Caki2 (cell line): ENCODE measurements around the gene COL4A2. TPM values are rescaled to one million over a fixed set of nuclear protein-coding genes. Genes with fewer than 3 reads are reported as not detected.

Experiments
- DNase-seq: peaks from one replicate; pipeline ENCODE4 v3.0.0-alpha.2; 2015; ENCODE audit warnings: low read depth
- in situ Hi-C: cut with HindIII; loops from 2 replicates; pipeline ENCODE4 v1.10.0; 2016; ENCODE audit warnings: low sequenced_read_pairs, low pct_unique_long_range_greater_than_20kb, mixed read lengths
- total RNA-seq: library from RNA; depleted of rRNA; stranded (reverse); fragments of >200 nt; shearing (Covaris generic); gene quantifications from 2 replicates; pipeline ENCODE4 v1.2.3, GENCODE V29; 2014; ENCODE audit warnings: low replicate concordance

COL4A2 gene
- total RNA-seq, 1 experiment from 2014 or later, result 412 TPM

DNA sequence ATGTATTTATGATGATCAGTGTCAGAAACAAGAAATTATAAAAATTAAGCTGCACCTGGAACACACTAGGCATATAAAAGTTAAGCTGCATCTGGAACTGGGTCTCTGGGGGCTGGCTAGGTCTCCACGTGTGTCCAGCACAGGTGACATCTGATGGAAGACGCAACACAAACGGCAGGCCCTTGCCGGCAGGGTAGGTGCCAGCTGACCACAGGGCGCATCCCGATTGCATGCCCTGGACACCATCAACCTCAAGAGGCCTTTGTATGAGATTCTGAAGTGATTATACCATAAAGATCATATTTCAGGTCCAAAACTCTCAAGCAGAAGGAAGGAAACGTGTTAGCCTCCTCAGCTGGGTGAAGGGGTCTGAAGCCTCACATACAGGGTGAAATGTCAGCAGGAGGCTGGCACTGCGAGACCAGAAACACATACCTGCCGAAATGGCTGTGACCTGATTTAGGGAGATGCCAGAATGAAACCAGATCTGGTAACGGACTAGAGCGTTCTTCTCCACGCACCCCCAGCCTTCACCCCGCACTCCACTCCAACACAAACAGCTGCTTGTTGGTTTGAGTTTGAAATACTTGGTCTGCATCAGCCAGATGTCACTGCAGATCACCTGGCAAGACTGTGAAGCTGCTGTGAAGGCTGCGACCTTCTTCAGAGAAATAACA lies 37.4 kb upstream of the COL4A2 start:
- no peak for DNase-seq
- in situ Hi-C loops, result no loop called here

DNA sequence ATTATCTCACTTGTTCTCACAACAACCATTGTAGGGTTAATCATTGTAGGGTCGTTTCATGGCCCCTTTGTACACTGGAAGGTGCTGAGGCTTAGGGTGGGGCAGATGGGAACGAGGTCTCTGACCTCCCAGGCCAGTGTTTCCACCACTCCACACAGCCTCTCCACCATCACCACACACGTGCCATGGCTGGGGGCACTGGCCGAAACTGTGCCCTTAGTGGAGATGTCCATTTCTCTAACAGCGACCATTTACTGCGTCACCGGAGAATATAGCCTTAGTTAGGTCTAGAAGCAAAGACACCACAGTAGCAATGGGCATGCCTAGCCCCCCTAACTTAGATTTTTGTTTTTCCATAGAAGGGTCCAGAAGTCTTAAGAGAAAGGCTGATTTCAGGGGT lies 36.6 kb upstream of the COL4A2 start:
- in situ Hi-C loops, result no loop called here
- DNase-seq, result no peak

DNA sequence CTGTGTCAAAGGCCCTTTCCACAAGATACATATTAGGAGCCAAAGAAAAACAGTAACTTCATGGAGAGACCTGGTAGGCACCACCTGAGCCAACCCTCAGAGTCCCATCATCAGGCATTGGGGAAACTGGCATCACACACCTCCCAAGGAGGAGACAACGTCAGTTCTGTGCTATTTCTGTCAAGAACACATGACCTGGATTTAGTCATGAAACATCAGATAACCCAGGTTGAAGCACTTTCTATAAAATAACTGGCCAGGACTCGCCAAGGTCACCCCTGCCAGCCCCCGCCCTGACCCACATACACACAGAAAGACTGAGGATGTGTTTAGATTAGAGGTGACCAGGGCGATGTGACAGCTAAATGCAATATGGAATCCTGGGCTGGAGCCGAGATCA lies 35.8 kb upstream of the COL4A2 start:
- in situ Hi-C loops, result no loop called here
- no peak for DNase-seq

DNA sequence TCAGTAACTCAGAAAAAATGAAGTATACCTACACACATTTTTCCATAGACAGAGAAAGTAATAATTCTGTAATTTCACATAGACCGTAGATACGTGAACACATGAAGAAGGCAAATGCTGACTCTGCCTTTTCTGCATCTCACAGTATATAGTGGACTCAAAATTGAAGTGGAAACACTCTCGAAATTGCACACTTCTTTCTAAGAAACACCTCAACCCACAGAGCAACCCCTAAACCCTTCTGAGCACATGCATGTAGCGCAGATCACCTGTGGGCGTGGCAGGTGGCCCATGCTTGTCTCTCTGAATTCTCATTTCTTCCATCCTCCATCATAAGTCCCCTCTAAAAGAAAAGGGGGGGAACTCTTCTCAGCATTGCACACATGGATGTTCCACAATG lies 34.9 kb upstream of the COL4A2 start:
- in situ Hi-C loops, result no loop called here
- no peak for DNase-seq

DNA sequence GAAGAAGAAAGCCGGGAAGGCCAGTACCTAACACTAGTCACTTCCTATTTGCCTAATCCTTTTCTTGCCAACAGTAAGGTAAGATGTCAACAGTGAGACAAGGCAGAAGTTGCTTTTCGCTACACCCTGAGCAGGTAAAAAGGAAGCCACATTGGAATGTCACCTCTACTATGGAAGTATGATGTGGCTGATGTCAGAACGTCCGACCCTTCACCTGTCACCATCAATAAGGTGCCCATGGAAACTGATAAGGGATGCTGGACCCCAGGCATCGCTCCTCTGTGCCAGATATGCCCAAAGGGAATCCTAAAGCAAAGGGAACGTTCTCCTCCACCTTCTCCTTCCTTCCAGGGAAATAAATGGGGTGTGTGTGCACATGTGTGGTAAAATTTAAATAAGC lies 34.4 kb upstream of the COL4A2 start:
- in situ Hi-C loops, result no loop called here
- no peak for DNase-seq

DNA sequence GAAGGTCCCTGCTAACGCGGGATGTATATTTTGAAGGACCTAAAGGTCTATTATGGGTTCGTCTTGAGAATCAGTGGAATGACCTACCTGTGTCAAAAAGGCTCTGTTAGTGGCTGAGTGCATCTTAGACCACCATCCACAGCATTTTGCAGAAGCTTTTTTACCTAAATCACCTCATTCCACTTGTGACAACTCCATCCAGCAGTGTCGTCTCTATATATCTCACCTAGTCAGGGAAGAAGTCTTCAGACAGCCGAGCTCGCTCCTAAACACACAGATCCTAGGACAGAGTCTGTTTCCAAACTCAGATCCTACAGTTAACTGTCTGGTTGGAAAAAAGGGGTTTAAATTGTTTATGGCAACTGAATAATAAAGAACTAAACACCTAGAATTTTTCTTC lies 33.8 kb upstream of the COL4A2 start:
- in situ Hi-C loops, result no loop called here
- no peak for DNase-seq

DNA sequence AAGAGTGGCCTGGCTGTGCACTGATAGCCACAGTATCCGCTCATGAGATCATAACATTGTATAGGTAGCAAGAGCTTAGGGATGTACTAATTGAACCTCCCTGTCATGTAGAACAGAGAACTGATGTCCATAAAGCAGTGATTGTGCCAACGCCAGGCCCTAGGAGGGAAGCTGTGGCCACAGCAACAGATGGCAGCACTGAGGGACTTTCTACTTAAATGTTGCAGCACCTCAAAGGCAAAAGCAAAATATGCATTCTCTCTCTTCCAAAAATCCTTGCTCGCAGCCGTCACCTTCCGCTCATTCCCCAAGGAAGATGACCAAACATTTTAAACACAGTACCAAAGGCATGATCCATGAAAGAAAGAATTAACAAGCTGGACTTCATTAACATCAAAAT lies 32.4 kb upstream of the COL4A2 start:
- in situ Hi-C loops, result no loop called here
- DNase-seq, result no peak

DNA sequence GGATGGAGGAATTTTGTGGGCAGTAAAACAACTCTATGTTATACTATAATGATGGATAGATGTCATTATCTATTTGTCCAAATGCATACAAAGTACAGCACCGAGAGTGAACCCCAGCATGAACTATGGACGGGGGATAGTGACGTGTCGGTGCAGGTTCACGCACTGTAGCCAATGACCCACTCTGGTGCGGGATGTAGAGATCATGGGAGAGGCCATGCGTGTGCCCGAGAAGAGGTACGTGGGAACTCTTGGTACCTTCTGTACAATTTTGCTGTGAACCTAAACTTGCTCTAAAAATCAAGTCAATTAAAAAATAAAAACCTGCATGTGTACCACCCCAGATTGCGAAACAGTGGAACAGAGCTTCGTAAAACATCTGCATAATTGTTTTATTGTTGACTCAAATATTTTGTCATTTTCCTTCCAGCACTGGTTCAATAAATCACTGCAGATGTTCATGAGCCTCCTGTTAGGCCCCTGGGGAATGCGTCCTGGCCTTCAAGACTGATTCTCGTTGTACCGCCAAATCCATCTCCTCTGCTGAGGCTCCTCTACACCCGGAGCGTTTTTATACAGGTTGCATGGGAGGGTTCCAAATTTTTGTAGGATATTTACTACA lies 31.0 kb upstream of the COL4A2 start:
- DNase-seq, result no peak
- in situ Hi-C loops, result no loop called here

DNA sequence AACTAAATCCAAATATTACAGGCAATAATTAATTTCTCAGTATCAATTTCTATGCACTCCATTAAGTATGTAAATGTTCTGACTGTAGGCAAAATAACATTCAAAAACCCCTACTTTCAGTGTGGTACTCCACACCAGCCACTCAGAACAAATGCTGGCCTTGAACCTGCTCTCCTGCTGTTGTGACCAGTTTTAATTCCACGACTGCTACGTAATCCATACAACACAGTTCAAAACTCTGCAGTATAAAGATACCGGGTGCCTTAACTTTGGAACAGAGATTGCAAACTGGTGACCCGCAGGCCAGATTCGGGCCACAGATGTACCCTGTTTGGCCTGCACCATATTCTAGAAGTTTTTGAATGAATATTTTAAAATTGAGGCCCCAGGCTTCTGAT lies 30.5 kb upstream of the COL4A2 start:
- in situ Hi-C loops, result no loop called here

DNA sequence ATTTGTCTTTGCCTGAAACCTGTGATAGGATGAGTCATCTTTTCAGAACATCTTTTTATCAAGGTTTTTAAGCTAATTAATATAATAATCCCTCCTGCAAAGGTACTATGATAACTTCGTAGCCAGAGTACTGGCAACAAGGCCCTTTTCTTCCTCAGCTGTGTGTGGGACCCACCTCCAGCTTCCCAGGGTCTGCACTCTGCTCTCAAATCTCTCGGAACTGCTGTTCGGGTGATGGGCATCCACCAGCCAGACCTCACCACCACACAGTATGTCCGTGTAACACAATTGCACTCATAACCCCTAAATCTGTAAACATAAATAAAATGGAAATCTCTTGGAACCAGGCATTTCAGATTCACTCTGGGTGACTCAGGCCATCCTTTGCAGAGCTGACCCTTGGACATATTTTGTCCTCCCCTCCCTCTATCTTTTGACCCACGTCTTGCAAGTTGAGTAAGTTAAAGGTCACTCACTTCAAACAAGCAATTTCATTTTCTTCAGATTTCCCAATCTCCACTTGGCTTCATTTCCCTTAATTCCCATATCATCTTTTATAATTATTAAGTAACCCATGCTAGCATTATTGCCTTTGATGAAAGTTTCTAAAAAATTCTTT lies 29.6 kb upstream of the COL4A2 start:
- in situ Hi-C loops, result no loop called here
- DNase-seq, result no peak

More for the DNA sequence above, 30.5 kb upstream of the COL4A2 start:
- no peak for DNase-seq

DNA sequence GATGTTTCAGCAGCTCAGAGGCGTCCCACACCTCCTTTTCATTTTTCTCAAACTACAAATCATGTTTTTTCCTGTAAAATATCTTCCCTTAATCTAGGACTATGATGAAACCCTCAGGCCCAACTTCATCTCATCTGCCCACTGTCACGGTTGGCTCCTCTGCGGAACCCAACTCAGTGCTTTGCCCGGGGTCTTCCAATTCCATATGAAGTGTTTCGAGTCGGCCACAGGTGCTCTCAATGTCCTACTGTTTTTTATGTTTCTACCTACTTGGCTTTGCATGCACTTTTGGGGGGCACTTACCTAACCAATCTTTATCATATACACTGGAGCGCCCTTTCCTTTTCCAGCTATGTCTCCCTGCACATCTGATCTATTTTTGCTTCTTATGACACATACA lies 28.2 kb upstream of the COL4A2 start:
- in situ Hi-C loops, result no loop called here
- DNase-seq, result no peak

DNA sequence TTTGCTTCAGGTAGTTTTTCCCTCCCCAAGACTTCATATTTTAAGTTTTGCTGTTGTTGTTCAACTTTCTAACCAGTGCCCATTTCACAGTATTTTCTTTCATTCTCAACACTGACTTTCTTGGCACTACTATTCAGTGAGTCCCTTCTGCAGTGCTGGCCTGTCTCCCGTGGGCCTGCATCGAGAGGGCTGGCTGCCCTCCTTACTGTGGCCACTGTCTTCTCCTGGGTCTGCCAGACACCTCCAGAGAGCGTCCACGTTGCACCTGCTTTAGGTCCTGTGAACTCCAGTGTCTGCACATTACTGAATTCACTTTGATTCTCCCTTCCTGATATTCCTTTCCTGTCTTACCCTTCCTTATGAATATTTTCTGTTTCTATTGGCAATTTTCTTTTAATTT lies 27.4 kb upstream of the COL4A2 start:
- DNase-seq, result no peak

DNA sequence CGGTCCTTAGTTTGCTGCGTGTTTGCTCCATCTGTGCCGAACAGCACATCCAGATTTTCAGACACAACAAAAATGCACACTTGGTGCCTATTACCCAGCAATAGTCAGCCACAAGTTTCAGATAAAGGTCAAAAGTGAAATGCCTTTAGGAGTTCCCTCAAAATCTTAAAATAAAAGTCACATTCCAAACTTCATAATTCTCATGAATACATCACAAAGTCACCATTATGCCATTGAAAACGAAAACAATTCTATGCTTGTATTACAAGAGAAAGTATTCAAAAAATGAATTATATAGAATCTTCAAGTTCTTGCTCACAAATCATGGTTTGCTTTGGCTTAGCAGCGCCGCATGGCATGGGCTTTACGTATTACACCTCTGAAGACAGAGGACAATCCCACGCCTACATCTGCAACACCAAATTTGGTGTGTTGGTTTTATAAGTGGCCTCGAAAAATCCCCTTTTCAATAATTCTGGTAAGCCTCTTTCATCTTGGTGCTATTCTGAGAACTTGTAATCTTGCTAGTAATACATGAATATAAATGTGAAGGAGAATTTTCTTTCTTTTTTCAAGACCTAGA lies 26.8 kb upstream of the COL4A2 start:
- in situ Hi-C loops, result no loop called here
- DNase-seq, result no peak

More for the DNA sequence above, 27.4 kb upstream of the COL4A2 start:
- in situ Hi-C loops, result no loop called here

DNA sequence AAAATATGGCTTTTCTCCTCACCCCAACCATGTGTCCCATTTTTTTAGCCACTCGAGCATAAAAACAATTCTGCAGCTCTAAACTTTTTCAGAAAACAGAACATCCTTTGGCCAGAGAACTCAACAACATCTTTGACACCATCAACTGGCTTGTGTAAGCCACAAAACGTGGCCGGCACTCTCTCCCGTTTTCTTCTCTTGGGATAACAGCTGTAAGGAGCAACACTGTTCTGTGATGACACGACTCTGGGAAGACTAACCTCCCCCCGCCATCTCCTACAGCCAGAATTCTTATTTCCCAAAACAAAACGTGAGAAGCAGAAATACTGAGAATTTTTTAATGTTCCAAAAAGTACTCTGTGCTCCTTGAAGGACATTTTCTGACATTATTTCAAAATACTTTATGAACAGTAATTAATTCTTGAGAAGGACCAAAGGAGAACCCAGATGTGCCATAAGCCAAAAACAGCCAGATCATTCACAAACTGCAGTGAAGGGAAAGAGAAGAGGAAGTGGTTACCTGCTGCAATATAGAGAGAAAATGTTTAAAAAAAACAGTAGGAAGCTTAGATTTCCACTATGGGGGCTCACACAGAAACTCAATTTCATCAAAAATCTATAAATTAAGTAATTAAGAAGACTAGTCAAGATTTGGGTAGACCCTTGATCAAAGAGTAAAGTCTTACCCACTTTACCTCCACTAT lies 25.9 kb upstream of the COL4A2 start:
- no peak for DNase-seq
- in situ Hi-C loops, result no loop called here

DNA sequence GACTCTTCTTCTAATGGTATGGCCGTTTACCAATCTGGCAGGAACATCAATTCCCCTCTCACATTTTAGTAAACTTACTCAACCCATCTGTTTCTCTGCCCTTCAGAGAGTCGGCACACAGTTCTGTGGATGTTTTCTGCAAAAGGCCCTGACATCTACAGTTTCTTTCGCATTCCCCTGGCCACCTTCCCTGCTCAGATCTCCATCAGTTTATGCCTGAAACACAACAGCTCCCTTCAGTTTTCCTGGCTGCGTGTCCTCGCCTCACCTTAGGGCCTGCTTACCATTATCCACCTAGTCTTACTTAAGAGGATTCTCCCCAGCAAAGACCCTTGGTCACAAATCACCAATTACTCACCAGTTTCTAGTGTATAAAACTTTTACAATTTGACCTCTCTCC lies 25.3 kb upstream of the COL4A2 start:
- DNase-seq, result no peak
- in situ Hi-C loops, result no loop called here

DNA sequence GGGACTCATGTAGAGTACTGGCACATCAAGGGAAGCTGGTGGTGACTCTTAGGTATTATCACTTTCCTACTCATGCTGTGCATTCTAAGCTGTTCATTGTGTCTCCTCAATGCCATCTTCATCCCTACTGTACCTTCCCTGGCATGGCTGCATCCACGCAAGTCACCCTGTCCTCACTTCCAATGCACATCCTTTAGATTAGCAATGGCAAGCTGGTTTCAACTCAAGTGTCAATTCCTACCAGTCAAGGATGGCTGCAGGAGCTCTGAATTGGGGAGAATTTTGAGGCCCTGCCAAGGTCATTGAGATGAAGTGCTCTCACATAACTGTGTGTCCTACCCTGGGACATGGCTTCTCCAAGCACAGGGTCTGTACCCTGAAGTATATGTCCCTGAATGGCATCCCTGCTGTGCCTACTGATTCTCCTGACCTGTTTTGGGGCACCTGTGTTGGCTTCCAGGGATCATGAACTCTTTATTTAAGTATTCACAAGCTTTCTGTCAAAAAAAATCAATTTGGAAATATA lies 24.7 kb upstream of the COL4A2 start:
- in situ Hi-C loops, result no loop called here
- DNase-seq, result no peak

DNA sequence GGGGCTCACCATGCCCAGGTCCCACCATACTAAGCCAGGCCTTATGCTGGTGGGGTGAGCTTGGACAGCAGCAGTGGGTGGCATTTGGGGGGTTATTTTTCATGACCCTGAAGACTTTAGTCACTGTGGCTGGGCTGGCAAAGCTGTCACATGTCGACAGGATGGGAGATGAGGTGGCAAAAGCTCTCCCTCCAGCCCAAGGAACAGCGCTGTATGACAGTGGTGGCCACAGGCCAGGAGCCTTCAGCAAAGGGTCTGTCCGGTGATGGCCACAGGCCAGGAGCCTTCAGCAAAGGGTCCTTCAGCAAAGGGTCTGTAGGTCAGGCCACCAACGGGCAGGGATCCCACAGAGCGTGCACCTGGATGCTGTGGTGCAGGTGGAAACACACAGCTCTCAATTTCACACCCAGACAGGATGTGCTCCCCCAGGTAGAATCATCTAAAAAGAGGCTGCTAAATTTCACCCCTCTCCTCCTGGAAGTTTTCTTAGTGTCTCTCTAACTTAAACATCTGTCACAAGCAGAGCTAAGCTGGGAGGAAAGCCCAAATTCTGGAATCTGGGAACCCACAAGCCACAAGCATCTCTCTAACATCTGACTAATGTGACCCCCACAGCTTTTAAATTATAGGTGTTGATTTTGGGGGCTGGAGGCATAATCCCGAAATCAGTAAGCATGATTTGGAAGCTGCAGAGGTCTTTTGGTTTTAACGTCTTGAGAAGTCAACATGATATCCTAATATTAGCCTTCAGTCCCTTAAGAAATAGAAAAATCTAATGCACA lies 23.2 kb upstream of the COL4A2 start:
- no peak for DNase-seq
- in situ Hi-C loops, result no loop called here
